MM.1S (cell line): ENCODE results near the gene MBOAT1.

Experiments used
- DNase-seq: peaks from one replicate; pipeline ENCODE4 v3.0.0-alpha.2; 2015
- H2AFZ ChIP-seq: fragments of 300-600 bp; sonication (generic); 2 replicates; pipeline ENCODE4 v1.6.0; 2016; ENCODE audit warnings: antibody characterized with exemption, low read length
- H3F3A ChIP-seq: fragments of 300-600 bp; sonication (generic); 2 replicates; pipeline ENCODE4 v1.6.1; 2016; ENCODE audit warnings: mild to moderate bottlenecking, antibody characterized with exemption, low read length, moderate library complexity, mixed read lengths; ENCODE audit not compliant: insufficient read depth
- H3K27ac ChIP-seq: fragments of 300-600 bp; sonication (generic); 2 replicates; pipeline ENCODE4 v1.5.1; 2016; ENCODE audit warnings: mild to moderate bottlenecking, low read length
- H3K27me3 ChIP-seq: fragments of 300-600 bp; sonication (generic); replicated peaks from 2 replicates; pipeline ENCODE4 v1.6.0; 2016; ENCODE audit warnings: low read length; ENCODE audit not compliant: insufficient read depth
- H3K36me3 ChIP-seq: fragments of 300-600 bp; sonication (generic); replicated peaks from 2 replicates; pipeline ENCODE4 v1.6.1; 2016; ENCODE audit warnings: mild to moderate bottlenecking, low read length, mixed read lengths; ENCODE audit not compliant: insufficient read depth
- H3K4me1 ChIP-seq: fragments of 300-600 bp; sonication (generic); 2 replicates; pipeline ENCODE4 v1.6.1; 2016; ENCODE audit warnings: low read length, mixed read lengths
- H3K4me2 ChIP-seq: fragments of 300-600 bp; sonication (generic); 2 replicates; pipeline ENCODE4 v1.6.0; 2016; ENCODE audit warnings: low read depth, low read length
- H3K4me3 ChIP-seq: fragments of 300-600 bp; sonication (generic); 2 replicates; pipeline ENCODE4 v1.5.1; 2016; ENCODE audit warnings: low read length, mixed read lengths
- H3K79me2 ChIP-seq: fragments of 300-600 bp; sonication (generic); 2 replicates; pipeline ENCODE4 v1.6.1; 2016; ENCODE audit warnings: mixed run types, low read length, mixed read lengths
- H3K9ac ChIP-seq: fragments of 300-600 bp; sonication (generic); 2 replicates; pipeline ENCODE4 v1.6.1; 2016; ENCODE audit warnings: low read length, mixed read lengths
- H3K9me2 ChIP-seq: fragments of 300-600 bp; sonication (generic); replicated peaks from 2 replicates; pipeline ENCODE4 v1.6.1; 2016; ENCODE audit warnings: mild to moderate bottlenecking, low read length, mixed read lengths; ENCODE audit not compliant: insufficient read depth
- H3K9me3 ChIP-seq: fragments of 300-600 bp; sonication (generic); replicated peaks from 2 replicates; pipeline ENCODE4 v1.6.1; 2016; ENCODE audit warnings: mild to moderate bottlenecking, low read length, mixed read lengths; ENCODE audit not compliant: insufficient read depth
- H4K20me1 ChIP-seq: fragments of 300-600 bp; sonication (generic); 2 replicates; pipeline ENCODE4 v1.6.1; 2016; ENCODE audit warnings: mild to moderate bottlenecking, low read length, moderate library complexity, mixed read lengths; ENCODE audit not compliant: insufficient read depth
- CTCF ChIP-seq: fragments of 300-600 bp; sonication (generic); IDR thresholded peaks from 2 replicates; pipeline ENCODE4 v1.5.1; 2016; ENCODE audit warnings: antibody characterized with exemption, low read length, mixed read lengths
- EZH2 ChIP-seq: fragments of 300-600 bp; sonication (generic); optimal IDR thresholded peaks from 2 replicates; pipeline ENCODE3; 2017; ENCODE audit warnings: low read depth, mild to moderate bottlenecking, antibody characterized with exemption, low read length, mixed read lengths
- EZH2phosphoT487 ChIP-seq: fragments of 300-600 bp; sonication (generic); IDR thresholded peaks from 2 replicates; pipeline ENCODE4 v1.6.1; 2018; ENCODE audit warnings: antibody characterized with exemption, low read length

MBOAT1 gene

GRCh38 chr6:20200761-20201630, 11.3 kb downstream of the MBOAT1 start:
- H3K4me2 ChIP-seq, result no peak overlapping the region; the same call in 1 of the 2 replicates
- no peak overlapping the region for H2AFZ ChIP-seq

GRCh38 chr6:20198775-20199174, 13.5 kb downstream of the MBOAT1 start:
- TF ChIP-seq EZH2phosphoT487, result no peak
- no peak for TF ChIP-seq EZH2
- no peak for TF ChIP-seq CTCF
- Histone ChIP-seq H3K4me1 (peaks cover 58% of the 10 kb centered on the region), H3K9ac (no peak overlapping the region), H3K79me2 (peaks cover 91% of the 10 kb centered on the region), H3K36me3 (no peaks in the 10 kb centered on the region), H3F3A (peaks cover 35% of the 10 kb centered on the region), H3K27me3 (no peaks in the 10 kb centered on the region), H3K4me2 (no peak overlapping the region), H4K20me1 (no peaks in the 10 kb centered on the region), H3K9me2 (no peaks in the 10 kb centered on the region), H2AFZ (no peak overlapping the region), H3K4me3 (no peak overlapping the region), H3K27ac (no peak overlapping the region), H3K9me3 (no peaks in the 10 kb centered on the region)
- no peak for DNase-seq

More at GRCh38 chr6:20200761-20201630, 11.3 kb downstream of the MBOAT1 start:
- TF ChIP-seq EZH2 (no peak), EZH2phosphoT487 (no peak), CTCF (no peak)
- H3K27me3 ChIP-seq, result no peaks in the 10 kb centered on the region
- H3F3A ChIP-seq, result peaks cover 49% of the 10 kb centered on the region
- H3K9ac ChIP-seq, result no peak overlapping the region; the same call in 1 of the 2 replicates
- DNase-seq, result no peak
- H3K9me2 ChIP-seq, result no peaks in the 10 kb centered on the region
- H4K20me1 ChIP-seq, result no peaks in the 10 kb centered on the region
- H3K4me1 ChIP-seq, result peaks cover 81% of the 10 kb centered on the region
- H3K4me3 ChIP-seq, result no peak overlapping the region
- no peaks in the 10 kb centered on the region for H3K9me3 ChIP-seq
- peaks cover 91% of the 10 kb centered on the region for H3K79me2 ChIP-seq
- peak overlapping the region; percentile 95; the same call in 1 of the 2 replicates for H3K27ac ChIP-seq
- H3K36me3 ChIP-seq, result no peaks in the 10 kb centered on the region

- TF ChIP-seq EZH2, result no peak
- no peak for TF ChIP-seq EZH2phosphoT487
- no peak for TF ChIP-seq CTCF
- H3K9me2 ChIP-seq, result no peaks in the 10 kb centered on the region
- H3K4me1 ChIP-seq, result peaks cover 53% of the 10 kb centered on the region
- DNase-seq, result no peak
- H3K9me3 ChIP-seq, result no peaks in the 10 kb centered on the region
- peaks cover 30% of the 10 kb centered on the region for H3F3A ChIP-seq
- no peak overlapping the region; the same call in 1 of the 2 replicates for H3K27ac ChIP-seq
- peak overlapping the region; percentile 44; the same call in 1 of the 2 replicates for H3K4me2 ChIP-seq
- H3K9ac ChIP-seq, result no peak overlapping the region
- H3K4me3 ChIP-seq, result no peak overlapping the region
- no peaks in the 10 kb centered on the region for H4K20me1 ChIP-seq
- H3K27me3 ChIP-seq, result no peaks in the 10 kb centered on the region
- H3K79me2 ChIP-seq, result peaks cover 90% of the 10 kb centered on the region
- no peaks in the 10 kb centered on the region for H3K36me3 ChIP-seq
- H2AFZ ChIP-seq, result no peak overlapping the region
Measured at GRCh38 chr6:20198156-20198774, 14.0 kb downstream of the MBOAT1 start.
